A549 (cell line): ENCODE results near the gene ZNF256. TPM values are rescaled to one million over a fixed set of nuclear protein-coding genes. Genes with fewer than 3 reads are reported as not detected.

Experiments
- ATAC-seq, 2 experiments: fragments of 200-7000 bp in 1 of 2; fragments of >200 bp in 1 of 2; cut with Nextera tagmentation in 1 of 2; cut with Tn5 transposase in 1 of 2; 3 replicates each; pipeline versions ENCODE4 v1.8.0 to v1.9.1; 2018 to 2020; ENCODE audit warnings: mild to moderate bottlenecking in 1 of 2, moderate library complexity in 1 of 2
- CTCF ChIA-PET: fragments of 300-600 bp; sonication (Branson Sonifier 250); formaldehyde crosslinking; extraction: SDS; loops from one replicate; lab custom pipeline; 2021; ENCODE audit warnings: antibody characterized with exemption, inconsistent platforms; lab: Yijun Ruan, JAX
- POLR2A ChIA-PET: fragments of 350-600 bp; formaldehyde crosslinking; extraction: SDS; loops from one replicate; lab custom pipeline; 2021; ENCODE audit warnings: antibody characterized with exemption, inconsistent platforms; lab: Yijun Ruan, JAX
- DNase-seq, 2 experiments: peaks; one replicate each; pipeline versions ENCODE4 v3.0.0 to v3.0.0-alpha.2; 2011 to 2016; ENCODE audit warnings: low read depth in 1 of 2, low spot score in 1 of 2
- FAIRE-seq: peaks from 2 replicates; lab custom pipeline; 2011; peaks lifted over from hg19 to GRCh38; lab: Jason Lieb, UNC
- H3K27ac ChIP-seq, 2 experiments: fragments of >200 bp; sonication (Bioruptor Twin); formaldehyde crosslinking; 3 replicates each; pipeline ENCODE4 v1.5.1; 2016 to 2017
- H3K4me1 ChIP-seq: fragments of >200 bp; sonication (Bioruptor Twin); formaldehyde crosslinking; 3 replicates; pipeline ENCODE4 v1.6.1; 2016
- H3K4me2 ChIP-seq: fragments of >200 bp; sonication (Bioruptor Twin); formaldehyde crosslinking; 3 replicates; pipeline ENCODE4 v1.6.1; 2016
- H3K4me3 ChIP-seq: fragments of >200 bp; sonication (Bioruptor Twin); formaldehyde crosslinking; 3 replicates; pipeline ENCODE4 v1.5.1; 2016
- H3K9me3 ChIP-seq: fragments of >200 bp; sonication (Bioruptor Twin); formaldehyde crosslinking; 3 replicates; pipeline ENCODE4 v1.6.1; 2016
- CBX2 ChIP-seq: fragments of 200-600 bp; sonication (generic); IDR thresholded peaks from 2 replicates; pipeline ENCODE4 v1.6.1; 2016; ENCODE audit warnings: low read depth, mild to moderate bottlenecking, borderline replicate concordance
- CEBPB ChIP-seq, 2 experiments: fragments of >200 bp in 1 of 2; sonication (Bioruptor Twin) in 1 of 2; formaldehyde crosslinking in 1 of 2; IDR thresholded peaks; 2 replicates each; pipeline ENCODE4 v1.6.1; 2012 to 2016
- E2F6 ChIP-seq: IDR thresholded peaks from 2 replicates; pipeline ENCODE4 v1.6.1; 2012; ENCODE audit warnings: low read depth, borderline replicate concordance
- ESRRA ChIP-seq: fragments of 150-350 bp; IDR thresholded peaks from 2 replicates; pipeline ENCODE4 v1.6.1; 2014; ENCODE audit warnings: mild to moderate bottlenecking, low read length, borderline replicate concordance
- KDM5A ChIP-seq: fragments of 200-600 bp; sonication (generic); IDR thresholded peaks from 2 replicates; pipeline ENCODE4 v1.6.1; 2016; ENCODE audit warnings: antibody characterized with exemption, mild to moderate bottlenecking
- MAFK ChIP-seq: fragments of 450-650 bp; IDR thresholded peaks from 2 replicates; pipeline ENCODE4 v1.6.1; 2014; ENCODE audit not compliant: partially characterized antibody
- NPAS2 ChIP-seq: fragments of 250-450 bp; sonication (Bioruptor Pico); IDR thresholded peaks from 2 replicates; pipeline ENCODE4 v1.8.0; 2022; ENCODE audit warnings: mild to moderate bottlenecking, moderate library complexity, borderline replicate concordance
- PHF8 ChIP-seq: fragments of 200-600 bp; sonication (generic); IDR thresholded peaks from 2 replicates; pipeline ENCODE4 v1.6.1; 2016; ENCODE audit warnings: low read depth, mild to moderate bottlenecking, antibody characterized with exemption, moderate library complexity, borderline replicate concordance
- RNF2 ChIP-seq: fragments of 200-600 bp; sonication (generic); IDR thresholded peaks from 2 replicates; pipeline ENCODE4 v1.6.1; 2016; ENCODE audit warnings: low read depth, mild to moderate bottlenecking, antibody characterized with exemption, moderate library complexity, borderline replicate concordance
- SMC3 ChIP-seq: fragments of >200 bp; sonication (Bioruptor Twin); formaldehyde crosslinking; IDR thresholded peaks from 3 replicates; pipeline ENCODE4 v1.6.1; 2018; ENCODE audit warnings: inconsistent platforms
- ZFP36 ChIP-seq: fragments of 450-650 bp; IDR thresholded peaks from 2 replicates; pipeline ENCODE4 v1.6.1; 2014; ENCODE audit warnings: borderline replicate concordance; ENCODE audit not compliant: partially characterized antibody
- WGBS: methylation state at CpG from one replicate; pipeline ENCODE4 v1.1.6; 2017; ENCODE audit errors: missing lambda C conversion rate; 5-methylcytosine and 5-hydroxymethylcytosine counted together
- polyA minus RNA-seq: library from RNA; depleted of rRNA, polyadenylated mRNA; stranded (reverse); fragments of >200 nt; gene quantifications from 2 replicates; pipeline ENCODE4 v1.2.3, GENCODE V29; 2011; rRNA and poly(A)+ RNA removed
- polyA plus RNA-seq, 4 experiments: library from polyadenylated mRNA; depleted of rRNA in 3 of 4; stranded (reverse); fragments of >200 nt; fragmentation: RNase III in 1 of 4; extraction: RNeasy Plus Mini Kit Qiagen cat#74134 plus additional on column Dnase treatment in 1 of 4; gene quantifications; 2 replicates in 3 of 4; 3 replicates in 1 of 4; pipeline ENCODE4 v1.2.3, GENCODE V29; 2011 to 2017
- TF ChIP-seq, protein P1 (sequence below): fragments of >200 bp; sonication (Bioruptor Twin); formaldehyde crosslinking; IDR thresholded peaks from 3 replicates; pipeline ENCODE4 v1.5.1; 2016
- TF ChIP-seq, protein P2 (sequence below): fragments of >200 bp; sonication (Bioruptor Twin); formaldehyde crosslinking; IDR thresholded peaks from 3 replicates; pipeline ENCODE4 v1.6.1; 2016
- TF ChIP-seq, protein P3 (sequence below): IDR thresholded peaks from 2 replicates; pipeline ENCODE4 v1.6.1; 2012
- TF ChIP-seq, protein P4 (sequence below): IDR thresholded peaks from 2 replicates; pipeline ENCODE4 v1.6.1; 2012

The ZNF256 gene
- polyA plus RNA-seq (2011; rRNA removed) (2.5 and 2.9 TPM in 2 replicates), polyA plus RNA-seq (2017; fragmentation: RNase III; extraction: RNeasy Plus Mini Kit Qiagen cat#74134 plus additional on column Dnase treatment) (1.4 to 1.7 TPM (median 1.6 TPM) in 3 replicates), polyA minus RNA-seq (1.6 and 2.5 TPM in 2 replicates)
- polyA plus RNA-seq (2012; cell fraction: cytosol; rRNA removed) = 1.1 and 1.3 TPM in 2 replicates
- 1.00 and 1.5 TPM in 2 replicates for polyA plus RNA-seq (2012; cell fraction: nucleus; rRNA removed)

- POLR2A ChIA-PET = interaction anchor here (1.2 kb wide), 1 partner anchor 56 kb away, joined by 3 read pairs; no protein-coding TSS in a partner anchor
- FAIRE-seq = no peak
- peak within 1 kb of the TSS; percentile 62 for H3K4me2 ChIP-seq
- CTCF ChIA-PET = interaction anchor here (0.6 kb wide), 1 partner anchor 187 kb away, joined by 6 read pairs; no protein-coding TSS in a partner anchor
- TF ChIP-seq, protein P1, sequence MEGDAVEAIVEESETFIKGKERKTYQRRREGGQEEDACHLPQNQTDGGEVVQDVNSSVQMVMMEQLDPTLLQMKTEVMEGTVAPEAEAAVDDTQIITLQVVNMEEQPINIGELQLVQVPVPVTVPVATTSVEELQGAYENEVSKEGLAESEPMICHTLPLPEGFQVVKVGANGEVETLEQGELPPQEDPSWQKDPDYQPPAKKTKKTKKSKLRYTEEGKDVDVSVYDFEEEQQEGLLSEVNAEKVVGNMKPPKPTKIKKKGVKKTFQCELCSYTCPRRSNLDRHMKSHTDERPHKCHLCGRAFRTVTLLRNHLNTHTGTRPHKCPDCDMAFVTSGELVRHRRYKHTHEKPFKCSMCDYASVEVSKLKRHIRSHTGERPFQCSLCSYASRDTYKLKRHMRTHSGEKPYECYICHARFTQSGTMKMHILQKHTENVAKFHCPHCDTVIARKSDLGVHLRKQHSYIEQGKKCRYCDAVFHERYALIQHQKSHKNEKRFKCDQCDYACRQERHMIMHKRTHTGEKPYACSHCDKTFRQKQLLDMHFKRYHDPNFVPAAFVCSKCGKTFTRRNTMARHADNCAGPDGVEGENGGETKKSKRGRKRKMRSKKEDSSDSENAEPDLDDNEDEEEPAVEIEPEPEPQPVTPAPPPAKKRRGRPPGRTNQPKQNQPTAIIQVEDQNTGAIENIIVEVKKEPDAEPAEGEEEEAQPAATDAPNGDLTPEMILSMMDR = 0 out of 3 replicates have a peak, but pooled peaks have one; percentile 7
- TF ChIP-seq NPAS2 (CRISPR knock-in tag) = no peak
- TF ChIP-seq, protein P2, sequence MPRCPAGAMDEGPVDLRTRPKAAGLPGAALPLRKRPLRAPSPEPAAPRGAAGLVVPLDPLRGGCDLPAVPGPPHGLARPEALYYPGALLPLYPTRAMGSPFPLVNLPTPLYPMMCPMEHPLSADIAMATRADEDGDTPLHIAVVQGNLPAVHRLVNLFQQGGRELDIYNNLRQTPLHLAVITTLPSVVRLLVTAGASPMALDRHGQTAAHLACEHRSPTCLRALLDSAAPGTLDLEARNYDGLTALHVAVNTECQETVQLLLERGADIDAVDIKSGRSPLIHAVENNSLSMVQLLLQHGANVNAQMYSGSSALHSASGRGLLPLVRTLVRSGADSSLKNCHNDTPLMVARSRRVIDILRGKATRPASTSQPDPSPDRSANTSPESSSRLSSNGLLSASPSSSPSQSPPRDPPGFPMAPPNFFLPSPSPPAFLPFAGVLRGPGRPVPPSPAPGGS = no peak
- TF ChIP-seq ZFP36 = no peak
- TF ChIP-seq CEBPB (IDR thresholded peaks at IDR 0.05) = no peak
- no peak for TF ChIP-seq RNF2
- 0 out of 2 replicates have a peak, but pooled peaks have one; percentile 34 for TF ChIP-seq E2F6
- no peak for TF ChIP-seq ESRRA
- TF ChIP-seq CBX2 = no peak
- no peak for TF ChIP-seq MAFK
- no peak for TF ChIP-seq SMC3
- peak; percentile 23; the same call in 1 of the 2 replicates for TF ChIP-seq PHF8
- TF ChIP-seq, protein P3, sequence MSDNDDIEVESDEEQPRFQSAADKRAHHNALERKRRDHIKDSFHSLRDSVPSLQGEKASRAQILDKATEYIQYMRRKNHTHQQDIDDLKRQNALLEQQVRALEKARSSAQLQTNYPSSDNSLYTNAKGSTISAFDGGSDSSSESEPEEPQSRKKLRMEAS = peak; percentile 43
- 52% methylated on average over 40 of the region's 54 CpGs for WGBS
- H3K27ac ChIP-seq = peak within 1 kb of the TSS; percentile 44 to 73; a peak in 4 of 6 replicates
- peak; percentile 52 to 93 for DNase-seq
- peaks cover 98% of the 10 kb centered on the region for H3K9me3 ChIP-seq
- H3K4me3 ChIP-seq = peak within 1 kb of the TSS; percentile 58
- peak; percentile 77 to 96 for ATAC-seq
- H3K4me1 ChIP-seq = no peaks in the 10 kb centered on the region
These were observed at the start of gene ZNF256 for GRCh38 chr19:57947419-57948134. Gene ZNF256 (minus strand): TSS chr19:57947706. CDS start chr19:57947474, 232 bp downstream.

GRCh38 chr19:57992841-57993240 lies 45.3 kb upstream of the ZNF256 start:
- no peak for TF ChIP-seq KDM5A
- TF ChIP-seq, protein P4, sequence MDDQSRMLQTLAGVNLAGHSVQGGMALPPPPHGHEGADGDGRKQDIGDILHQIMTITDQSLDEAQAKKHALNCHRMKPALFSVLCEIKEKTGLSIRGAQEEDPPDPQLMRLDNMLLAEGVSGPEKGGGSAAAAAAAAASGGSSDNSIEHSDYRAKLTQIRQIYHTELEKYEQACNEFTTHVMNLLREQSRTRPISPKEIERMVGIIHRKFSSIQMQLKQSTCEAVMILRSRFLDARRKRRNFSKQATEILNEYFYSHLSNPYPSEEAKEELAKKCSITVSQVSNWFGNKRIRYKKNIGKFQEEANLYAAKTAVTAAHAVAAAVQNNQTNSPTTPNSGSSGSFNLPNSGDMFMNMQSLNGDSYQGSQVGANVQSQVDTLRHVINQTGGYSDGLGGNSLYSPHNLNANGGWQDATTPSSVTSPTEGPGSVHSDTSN = no peak
- TF ChIP-seq, all 56 proteins: peak for 0
- H3K27ac ChIP-seq = no peak overlapping the region
- no peak for FAIRE-seq
- DNase-seq = no peak
- no peaks in the 10 kb centered on the region for H3K4me1 ChIP-seq
- 26% methylated on average over 1 of the region's 1 CpG for WGBS
- H3K4me3 ChIP-seq = no peak overlapping the region
- H3K9me3 ChIP-seq = peaks cover 96% of the 10 kb centered on the region
- no peak for ATAC-seq
- ChIA-PET POLR2A (no interaction called here), CTCF (interaction anchor here (0.7 kb wide), 1 partner anchor 1268 kb away, joined by 3 read pairs; no protein-coding TSS in a partner anchor)
- H3K4me2 ChIP-seq = no peak overlapping the region
